ENCODE results near the gene SPR.

SPR gene

GRCh38 chr2:72929010-72929409 is 41.8 kb downstream of the SPR start:
- no peak overlapping the region for H3K27ac ChIP-seq
- TF ChIP-seq, protein P1, sequence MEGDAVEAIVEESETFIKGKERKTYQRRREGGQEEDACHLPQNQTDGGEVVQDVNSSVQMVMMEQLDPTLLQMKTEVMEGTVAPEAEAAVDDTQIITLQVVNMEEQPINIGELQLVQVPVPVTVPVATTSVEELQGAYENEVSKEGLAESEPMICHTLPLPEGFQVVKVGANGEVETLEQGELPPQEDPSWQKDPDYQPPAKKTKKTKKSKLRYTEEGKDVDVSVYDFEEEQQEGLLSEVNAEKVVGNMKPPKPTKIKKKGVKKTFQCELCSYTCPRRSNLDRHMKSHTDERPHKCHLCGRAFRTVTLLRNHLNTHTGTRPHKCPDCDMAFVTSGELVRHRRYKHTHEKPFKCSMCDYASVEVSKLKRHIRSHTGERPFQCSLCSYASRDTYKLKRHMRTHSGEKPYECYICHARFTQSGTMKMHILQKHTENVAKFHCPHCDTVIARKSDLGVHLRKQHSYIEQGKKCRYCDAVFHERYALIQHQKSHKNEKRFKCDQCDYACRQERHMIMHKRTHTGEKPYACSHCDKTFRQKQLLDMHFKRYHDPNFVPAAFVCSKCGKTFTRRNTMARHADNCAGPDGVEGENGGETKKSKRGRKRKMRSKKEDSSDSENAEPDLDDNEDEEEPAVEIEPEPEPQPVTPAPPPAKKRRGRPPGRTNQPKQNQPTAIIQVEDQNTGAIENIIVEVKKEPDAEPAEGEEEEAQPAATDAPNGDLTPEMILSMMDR (conservative IDR thresholded peaks at IDR 0.05) = no peak

GRCh38 chr2:72931280-72931910 is 44.2 kb downstream of the SPR start:
- no peak overlapping the region for H3K27ac ChIP-seq
- TF ChIP-seq, protein P1 (conservative IDR thresholded peaks at IDR 0.05) = no peak

DNA sequence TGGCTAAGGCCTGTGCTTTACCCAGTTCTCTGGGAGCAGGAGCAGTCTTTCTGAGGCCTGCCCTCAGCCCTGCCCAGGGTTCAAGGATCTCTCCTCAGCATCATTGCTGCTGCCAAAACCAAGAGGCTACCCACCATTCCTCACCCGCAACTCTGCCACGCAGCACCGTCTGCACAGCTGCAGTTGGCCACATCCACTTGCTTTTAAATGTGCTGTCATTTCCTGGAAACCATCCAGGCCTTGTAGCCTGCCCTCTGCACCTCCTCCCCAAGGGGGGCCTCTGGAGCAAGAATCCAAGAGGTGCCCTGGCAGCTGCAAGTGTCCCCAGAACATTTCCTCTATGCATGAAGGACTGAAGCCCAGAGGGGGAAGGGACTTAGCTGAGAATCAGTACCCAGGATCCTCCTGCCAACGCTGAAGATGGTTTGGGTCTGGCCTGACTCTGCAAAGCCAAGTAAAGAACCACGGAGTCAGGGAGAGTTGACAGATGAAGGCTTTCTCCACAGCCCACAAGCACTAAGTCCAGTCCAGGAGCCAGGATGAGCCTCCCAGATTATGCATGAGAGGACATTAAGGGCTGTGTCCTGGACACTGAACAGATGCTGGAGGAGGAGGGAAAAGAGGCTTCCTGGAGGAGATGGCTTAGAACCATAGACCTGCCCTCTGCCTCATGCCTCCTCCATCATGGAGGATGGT is 45.0 kb downstream of the SPR start:
- TF ChIP-seq, protein P1 (conservative IDR thresholded peaks at IDR 0.05) = no peak
- no peak overlapping the region for H3K27ac ChIP-seq

- no peak overlapping the region for H3K27ac ChIP-seq
- TF ChIP-seq, protein P1 (conservative IDR thresholded peaks at IDR 0.05) = no peak
These were observed 45.6 kb downstream of the SPR start for GRCh38 chr2:72932805-72933204.

GRCh38 chr2:72933207-72933606 is 46.0 kb downstream of the SPR start:
- TF ChIP-seq, protein P1 (conservative IDR thresholded peaks at IDR 0.05) = no peak
- no peak overlapping the region for H3K27ac ChIP-seq

DNA sequence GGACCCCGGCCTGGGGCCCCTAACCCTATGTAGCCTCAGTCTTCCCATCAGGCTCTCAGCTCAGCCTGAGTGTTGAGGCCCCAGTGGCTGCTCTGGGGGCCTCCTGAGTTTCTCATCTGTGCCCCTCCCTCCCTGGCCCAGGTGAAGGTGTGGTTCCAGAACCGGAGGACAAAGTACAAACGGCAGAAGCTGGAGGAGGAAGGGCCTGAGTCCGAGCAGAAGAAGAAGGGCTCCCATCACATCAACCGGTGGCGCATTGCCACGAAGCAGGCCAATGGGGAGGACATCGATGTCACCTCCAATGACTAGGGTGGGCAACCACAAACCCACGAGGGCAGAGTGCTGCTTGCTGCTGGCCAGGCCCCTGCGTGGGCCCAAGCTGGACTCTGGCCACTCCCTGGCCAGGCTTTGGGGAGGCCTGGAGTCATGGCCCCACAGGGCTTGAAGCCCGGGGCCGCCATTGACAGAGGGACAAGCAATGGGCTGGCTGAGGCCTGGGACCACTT is 46.5 kb downstream of the SPR start:
- TF ChIP-seq, protein P1 (conservative IDR thresholded peaks at IDR 0.05) = no peak
- no peak overlapping the region for H3K27ac ChIP-seq

- H3K27ac ChIP-seq = no peak overlapping the region
- TF ChIP-seq, protein P1 (conservative IDR thresholded peaks at IDR 0.05) = 0 out of 2 replicates have a peak, but pooled peaks have one; percentile 32
These were observed 47.7 kb downstream of the SPR start for GRCh38 chr2:72934683-72935610.

Data from VCaP (cell line).